B cell (primary cell): Measurements from ENCODE around the gene DPYSL3.

Experiments
- EZH2 ChIP-seq: IDR thresholded peaks from 2 replicates; pipeline ENCODE4 v1.6.1; 2012; ENCODE audit warnings: borderline replicate concordance, low read depth, mild to moderate bottlenecking, moderate library complexity, low read length; ENCODE audit not compliant: insufficient read depth, poor library complexity, severe bottlenecking
- TF ChIP-seq, protein P1 (sequence below): fragments of 200-600 bp; IDR thresholded peaks from one replicate; pipeline ENCODE4 v1.8.0; 2022; ENCODE audit warnings: antibody characterized with exemption, mild to moderate bottlenecking

DNA sequence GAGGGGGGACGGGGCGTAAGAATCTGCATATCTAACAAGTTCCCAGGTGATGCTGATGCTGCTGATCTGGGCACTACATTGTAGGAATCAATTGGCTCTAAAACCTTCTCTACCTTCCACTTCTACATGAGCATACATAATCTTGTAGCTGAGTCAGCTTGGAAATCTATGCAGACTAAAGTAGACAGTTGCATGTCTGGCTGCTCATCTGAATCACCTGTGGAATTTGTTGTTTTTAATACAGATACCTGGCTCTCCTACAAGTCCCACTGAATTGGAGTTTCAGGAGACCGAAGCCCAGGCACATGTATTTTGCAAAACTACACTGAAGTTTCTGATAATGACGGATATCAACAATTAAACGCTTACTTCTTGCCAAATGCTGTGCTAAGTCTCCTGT, 161.4 kb downstream of the DPYSL3 start:
- TF ChIP-seq, protein P1, sequence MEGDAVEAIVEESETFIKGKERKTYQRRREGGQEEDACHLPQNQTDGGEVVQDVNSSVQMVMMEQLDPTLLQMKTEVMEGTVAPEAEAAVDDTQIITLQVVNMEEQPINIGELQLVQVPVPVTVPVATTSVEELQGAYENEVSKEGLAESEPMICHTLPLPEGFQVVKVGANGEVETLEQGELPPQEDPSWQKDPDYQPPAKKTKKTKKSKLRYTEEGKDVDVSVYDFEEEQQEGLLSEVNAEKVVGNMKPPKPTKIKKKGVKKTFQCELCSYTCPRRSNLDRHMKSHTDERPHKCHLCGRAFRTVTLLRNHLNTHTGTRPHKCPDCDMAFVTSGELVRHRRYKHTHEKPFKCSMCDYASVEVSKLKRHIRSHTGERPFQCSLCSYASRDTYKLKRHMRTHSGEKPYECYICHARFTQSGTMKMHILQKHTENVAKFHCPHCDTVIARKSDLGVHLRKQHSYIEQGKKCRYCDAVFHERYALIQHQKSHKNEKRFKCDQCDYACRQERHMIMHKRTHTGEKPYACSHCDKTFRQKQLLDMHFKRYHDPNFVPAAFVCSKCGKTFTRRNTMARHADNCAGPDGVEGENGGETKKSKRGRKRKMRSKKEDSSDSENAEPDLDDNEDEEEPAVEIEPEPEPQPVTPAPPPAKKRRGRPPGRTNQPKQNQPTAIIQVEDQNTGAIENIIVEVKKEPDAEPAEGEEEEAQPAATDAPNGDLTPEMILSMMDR = no peak
- no peak for TF ChIP-seq EZH2
